GM18502 (cell line): Measurements from ENCODE around the gene PIAS4.
A peak's percentile ranks its signal among the peaks of the same experiment; 100 is the strongest.
"Not testable (repeated sequence)": the region's sequence is repeated elsewhere in the genome, so short reads cannot be mapped to it uniquely, and the experiment has no call there.

ENCODE experiments used
- ATAC-seq: cut with Tn5 transposase; IDR thresholded peaks from one replicate; pipeline ENCODE4 v1.9.1; 2021; ENCODE audit warnings: mild to moderate bottlenecking; ENCODE audit not compliant: unreplicated experiment, poor library complexity

Gene PIAS4

GRCh38 chr19:4007021-4007835, at the start of gene PIAS4:
Gene PIAS4 (plus strand): TSS chr19:4007736. CDS start chr19:4007761, 25 bp downstream.
- peak; percentile 89 for ATAC-seq

- ATAC-seq: no peak
Measured at GRCh38 chr19:3958836-3959765, 48.4 kb upstream of the PIAS4 start.

GRCh38 chr19:3959766-3960131, 47.8 kb upstream of the PIAS4 start:
- no peak for ATAC-seq

GRCh38 chr19:3961007-3961406, 46.5 kb upstream of the PIAS4 start:
- ATAC-seq: no peak

GRCh38 chr19:3963458-3964255, 43.9 kb upstream of the PIAS4 start:
- ATAC-seq: no peak

- ATAC-seq: no peak
Measured at GRCh38 chr19:3964256-3965194, 43.0 kb upstream of the PIAS4 start.

- ATAC-seq: no peak
Measured at GRCh38 chr19:3966051-3967017, 41.2 kb upstream of the PIAS4 start.

- ATAC-seq: not testable (repeated sequence)
Measured at GRCh38 chr19:3967983-3968382, 39.6 kb upstream of the PIAS4 start.

GRCh38 chr19:3968556-3969434, 38.7 kb upstream of the PIAS4 start:
- no peak for ATAC-seq

GRCh38 chr19:3969435-3970312, 37.9 kb upstream of the PIAS4 start:
- no peak for ATAC-seq

GRCh38 chr19:3970313-3970807, 37.2 kb upstream of the PIAS4 start:
- ATAC-seq: no peak

- peak; percentile 93 for ATAC-seq
Measured at GRCh38 chr19:3970808-3971598, 36.5 kb upstream of the PIAS4 start, which contains the start of gene DAPK3. Gene DAPK3 (minus strand): TSS chr19:3971099. CDS start chr19:3969735, 1,364 bp downstream.

GRCh38 chr19:3975144-3975543, 32.4 kb upstream of the PIAS4 start:
- no peak for ATAC-seq

GRCh38 chr19:3975637-3976087, 31.9 kb upstream of the PIAS4 start:
- ATAC-seq: no peak
